Caco-2 (cell line): Measurements from ENCODE around the gene BCL6B. TPM values are rescaled to one million over a fixed set of nuclear protein-coding genes. Genes with fewer than 3 reads are reported as not detected.
"Not testable (repeated sequence)": the region's sequence is repeated elsewhere in the genome, so short reads cannot be mapped to it uniquely, and the experiment has no call there.

ENCODE experiments used
- BruUV-seq: library from RNA; stranded (reverse); fragments of 400-500 nt; replicated peaks from 2 replicates; lab custom pipeline; 2021; lab: Mats Ljungman, UMichigan
- CTCF ChIA-PET: fragments of 300-600 bp; sonication (Branson Sonifier 250); formaldehyde crosslinking; loops from one replicate; lab custom pipeline; 2022; ENCODE audit warnings: antibody characterized with exemption; lab: Charles Lee
- POLR2A ChIA-PET: fragments of 300-600 bp; sonication (Branson Sonifier 250); formaldehyde crosslinking; loops from one replicate; lab custom pipeline; 2022; ENCODE audit warnings: antibody characterized with exemption; lab: Charles Lee
- DNase-seq, 2 experiments: peaks; one replicate each; pipeline versions ENCODE4 v3.0.0 to v3.0.0-alpha.2; 2020 to 2022
- H3K27me3 ChIP-seq: replicated peaks from 2 replicates; pipeline ENCODE4 v1.6.0; 2011; ENCODE audit warnings: low read length; ENCODE audit not compliant: control insufficient read depth, insufficient read depth
- H3K36me3 ChIP-seq: 2 replicates; pipeline ENCODE4 v1.5.1; 2011; ENCODE audit warnings: low read length; ENCODE audit not compliant: control insufficient read depth, insufficient read depth
- H3K4me1 ChIP-seq: fragments of 250-450 bp; sonication (Bioruptor Pico); 2 replicates; pipeline ENCODE4 v1.5.1; 2020; ENCODE audit warnings: mild to moderate bottlenecking
- H3K4me3 ChIP-seq: 2 replicates; pipeline ENCODE4 v1.5.1; 2011; ENCODE audit warnings: low read depth, mild to moderate bottlenecking, control low read depth, low read length
- H3K9me3 ChIP-seq: fragments of 250-450 bp; sonication (Bioruptor Pico); 2 replicates; pipeline ENCODE4 v1.5.1; 2020; ENCODE audit warnings: mild to moderate bottlenecking, moderate library complexity
- H3K27ac Mint-ChIP-seq: one replicate; pipeline ENCODE4 v1.8.0; 2022; ENCODE audit warnings: mixed read lengths; ENCODE audit not compliant: unreplicated experiment
- H3K27me3 Mint-ChIP-seq: one replicate; pipeline ENCODE4 v1.8.0; 2022; ENCODE audit warnings: mixed read lengths; ENCODE audit not compliant: insufficient read depth, unreplicated experiment
- H3K36me3 Mint-ChIP-seq: one replicate; pipeline ENCODE4 v1.8.0; 2022; ENCODE audit warnings: mild to moderate bottlenecking, mixed read lengths; ENCODE audit not compliant: insufficient read depth, unreplicated experiment
- H3K4me1 Mint-ChIP-seq: one replicate; pipeline ENCODE4 v1.8.0; 2022; ENCODE audit warnings: low read depth, mixed read lengths; ENCODE audit not compliant: unreplicated experiment
- H3K4me3 Mint-ChIP-seq: one replicate; pipeline ENCODE4 v1.8.0; 2022; ENCODE audit warnings: mild to moderate bottlenecking, moderate library complexity, mixed read lengths; ENCODE audit not compliant: unreplicated experiment
- H3K9me3 Mint-ChIP-seq: one replicate; pipeline ENCODE4 v1.8.0; 2022; ENCODE audit warnings: mixed read lengths; ENCODE audit not compliant: unreplicated experiment
- CTCF ChIP-seq, 2 experiments: fragments of 200-600 bp in 1 of 2; IDR thresholded peaks; 1 replicate in 1 of 2; 2 replicates in 1 of 2; pipeline versions ENCODE4 v1.5.1 to v1.8.0; 2011 to 2022; ENCODE audit warnings: antibody characterized with exemption in 1 of 2, control low read depth in 1 of 2, inconsistent platforms in 1 of 2, low read depth in 1 of 2, low read length in 1 of 2, mild to moderate bottlenecking in 1 of 2, moderate library complexity in 1 of 2; ENCODE audit not compliant: insufficient read depth in 1 of 2, severe bottlenecking in 1 of 2, unreplicated experiment in 1 of 2
- intact Hi-C: fragments of 100-400 bp; cut with micrococcal nuclease; formaldehyde crosslinking; loops from one replicate; pipeline ENCODE4 v1.10.0; 2022; ENCODE audit not compliant: unreplicated experiment
- total RNA-seq: library from RNA; stranded (reverse); gene quantifications from 2 replicates; pipeline ENCODE4 v1.2.3, GENCODE V29; 2022

The BCL6B gene
- total RNA-seq, 1 experiment from 2014 or later = not detected

DNA sequence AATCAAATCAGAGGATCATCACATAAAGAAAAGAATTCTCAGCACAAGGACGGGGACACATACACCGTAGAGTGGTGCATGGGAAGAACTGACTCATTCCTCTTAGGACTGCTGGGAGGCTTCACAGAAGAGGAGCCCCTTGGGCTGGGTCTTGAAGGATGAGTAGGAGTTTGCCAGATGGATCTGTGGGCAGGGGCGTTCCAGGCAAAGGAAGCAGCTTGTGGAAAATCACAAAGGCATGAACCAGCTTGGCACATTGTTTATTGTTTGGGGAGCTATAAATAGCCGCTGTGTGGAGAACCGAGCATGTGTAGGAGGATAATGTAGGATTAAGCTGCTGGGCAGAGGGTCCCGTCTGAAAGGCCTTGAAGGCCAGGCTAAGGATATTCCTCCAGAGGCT, 26.1 kb downstream of the BCL6B start:
- H3K27me3 ChIP-seq = no peaks in the 10 kb centered on the region
- ChIA-PET CTCF (no interaction called here), POLR2A (no interaction called here)
- H3K4me1 Mint-ChIP-seq = peaks cover 11% of the 10 kb centered on the region
- no peak overlapping the region for H3K27ac Mint-ChIP-seq
- no peaks in the 10 kb centered on the region for H3K9me3 ChIP-seq
- no peaks in the 10 kb centered on the region for H3K27me3 Mint-ChIP-seq
- no peaks in the 10 kb centered on the region for H3K9me3 Mint-ChIP-seq
- peaks cover 14% of the 10 kb centered on the region; the same call in 1 of the 2 replicates for H3K4me1 ChIP-seq
- peaks cover 14% of the 10 kb centered on the region for H3K36me3 Mint-ChIP-seq
- no peak for DNase-seq
- H3K4me3 ChIP-seq = no peak overlapping the region
- intact Hi-C loops = no loop called here
- no peaks in the 10 kb centered on the region for H3K36me3 ChIP-seq
- no peak for TF ChIP-seq CTCF (IDR thresholded peaks at IDR 0.05; ENCODE audit: insufficient read depth in 1 of 2, low read depth in 1 of 2, low read length in 1 of 2, severe bottlenecking in 1 of 2, unreplicated experiment in 1 of 2)
- BruUV-seq = no TSS peak
- no peak overlapping the region for H3K4me3 Mint-ChIP-seq

GRCh38 chr17:7050583-7050982, 27.7 kb downstream of the BCL6B start:
- H3K9me3 ChIP-seq, BruUV-seq, H3K4me3 Mint-ChIP-seq, DNase-seq, H3K36me3 ChIP-seq, H3K27me3 ChIP-seq, POLR2A ChIA-PET, H3K27ac Mint-ChIP-seq, H3K9me3 Mint-ChIP-seq, CTCF ChIA-PET, intact Hi-C loops, H3K27me3 Mint-ChIP-seq, H3K4me3 ChIP-seq: not testable (repeated sequence)
- peaks cover 14% of the 10 kb centered on the region for H3K36me3 Mint-ChIP-seq
- peaks cover 11% of the 10 kb centered on the region; the same call in 1 of the 2 replicates for H3K4me1 ChIP-seq
- H3K4me1 Mint-ChIP-seq = peaks cover 14% of the 10 kb centered on the region

- H3K4me3 ChIP-seq = no peak overlapping the region
- no peaks in the 10 kb centered on the region for H3K9me3 ChIP-seq
- no peak for TF ChIP-seq CTCF (IDR thresholded peaks at IDR 0.05; ENCODE audit: insufficient read depth in 1 of 2, low read depth in 1 of 2, low read length in 1 of 2, severe bottlenecking in 1 of 2, unreplicated experiment in 1 of 2)
- H3K4me3 Mint-ChIP-seq = no peak overlapping the region
- no peaks in the 10 kb centered on the region for H3K27me3 ChIP-seq
- H3K36me3 ChIP-seq = no peaks in the 10 kb centered on the region
- no peak for DNase-seq
- 0 out of 2 replicates have a peak, but pooled peaks cover 6% of the 10 kb centered on the region for H3K4me1 ChIP-seq
- no peaks in the 10 kb centered on the region for H3K9me3 Mint-ChIP-seq
- no peak overlapping the region for H3K27ac Mint-ChIP-seq
- no peaks in the 10 kb centered on the region for H3K36me3 Mint-ChIP-seq
- CTCF ChIA-PET = interaction anchor here (0.6 kb wide), 2 partner anchors 83 to 158 kb away, joined by 3 to 4 read pairs; no protein-coding TSS in a partner anchor
- BruUV-seq = no TSS peak
- no peaks in the 10 kb centered on the region for H3K27me3 Mint-ChIP-seq
- POLR2A ChIA-PET = no interaction called here
- H3K4me1 Mint-ChIP-seq = peaks cover 7% of the 10 kb centered on the region
- intact Hi-C loops = no loop called here
These were observed 33.5 kb downstream of the BCL6B start for GRCh38 chr17:7056386-7056785.
